Activated T-cell treated with anti-CD3 and anti-CD28 coated beads, Interleukin-2, amount 50 U/mL, for 1 hour (primary cell): ENCODE results near the gene FN3KRP.
"Not testable (repeated sequence)": the region's sequence is repeated elsewhere in the genome, so short reads cannot be mapped to it uniquely, and the experiment has no call there.

Source experiments
- DNase-seq: peaks from one replicate; pipeline ENCODE4 v3.0.0-alpha.2; 2020

FN3KRP gene

DNA sequence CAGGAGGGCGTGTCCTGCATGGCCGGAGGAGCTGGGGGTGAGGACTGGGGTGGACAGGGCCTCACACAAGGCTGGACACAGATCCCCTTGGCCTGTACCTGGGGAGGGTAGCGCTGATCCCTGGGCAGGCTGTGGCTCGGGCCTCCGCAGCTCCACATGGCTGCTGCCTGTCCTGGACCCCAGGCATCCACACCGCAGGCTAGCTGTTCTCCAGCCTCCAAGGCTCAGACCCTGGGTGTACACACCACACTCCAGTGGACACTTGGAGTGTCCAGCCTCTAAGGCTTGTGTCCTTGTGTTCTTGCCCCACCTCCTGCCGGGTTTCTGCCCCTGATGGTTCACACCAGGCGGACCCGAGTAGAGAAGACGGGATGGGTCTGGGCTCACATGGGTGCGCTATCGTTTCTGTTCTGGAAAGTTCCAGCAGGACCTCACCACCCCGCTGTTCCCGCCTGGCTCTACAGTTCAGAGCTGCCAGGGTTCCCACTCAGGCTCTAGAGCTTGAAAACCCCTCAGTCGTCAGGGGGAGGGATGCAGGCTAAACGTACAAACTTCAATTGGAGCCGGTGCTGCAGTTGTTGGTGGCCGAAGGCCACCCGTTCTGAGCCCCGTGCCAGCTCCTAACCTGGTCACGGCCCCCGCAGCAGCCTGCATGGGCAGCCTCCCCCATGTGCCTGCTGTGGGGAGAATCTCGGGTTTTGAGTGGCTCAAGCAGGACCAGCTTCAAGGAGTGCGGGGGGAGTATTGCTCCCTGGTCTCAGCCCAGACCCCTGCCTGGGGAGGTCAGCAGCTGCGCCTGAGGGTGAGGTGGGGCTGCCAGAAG, 6.6 kb upstream of the FN3KRP start:
- no peak for DNase-seq

DNA sequence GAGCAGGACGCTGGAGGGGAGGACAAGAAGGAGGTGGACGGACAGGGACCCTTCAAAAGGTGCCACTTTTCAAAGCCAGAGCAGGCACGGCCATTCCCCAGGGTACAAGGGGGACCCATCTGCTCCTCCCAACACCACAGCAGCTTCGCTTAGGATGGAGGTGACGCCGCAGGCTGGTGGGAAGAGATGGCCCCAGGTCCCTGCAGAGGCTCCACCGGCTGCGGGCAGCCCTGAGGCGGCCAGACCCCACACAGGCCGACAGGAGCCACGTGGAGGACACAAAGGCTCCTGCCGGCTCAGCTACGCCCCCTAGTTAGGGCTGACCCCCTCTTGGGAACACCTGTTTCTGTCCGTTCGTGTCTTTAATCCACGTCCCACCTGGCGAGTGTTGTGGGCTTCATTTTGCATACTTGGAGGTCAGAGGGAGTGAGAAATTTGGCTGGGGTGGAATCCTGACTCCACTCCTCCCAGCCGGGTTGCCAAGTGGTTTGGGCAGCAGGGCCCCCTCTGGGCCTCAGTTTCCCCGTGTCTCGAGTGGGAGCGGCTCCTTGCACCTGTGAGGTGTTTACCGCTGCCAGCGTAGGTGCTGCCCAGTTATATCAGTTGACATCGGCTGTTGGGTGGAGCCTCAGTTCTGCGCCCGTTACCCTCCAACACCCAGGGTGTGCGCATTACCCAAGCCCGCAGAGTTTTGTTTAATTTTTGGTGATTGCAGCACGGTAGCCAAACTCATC, 5.8 kb upstream of the FN3KRP start:
- DNase-seq, result no peak

DNA sequence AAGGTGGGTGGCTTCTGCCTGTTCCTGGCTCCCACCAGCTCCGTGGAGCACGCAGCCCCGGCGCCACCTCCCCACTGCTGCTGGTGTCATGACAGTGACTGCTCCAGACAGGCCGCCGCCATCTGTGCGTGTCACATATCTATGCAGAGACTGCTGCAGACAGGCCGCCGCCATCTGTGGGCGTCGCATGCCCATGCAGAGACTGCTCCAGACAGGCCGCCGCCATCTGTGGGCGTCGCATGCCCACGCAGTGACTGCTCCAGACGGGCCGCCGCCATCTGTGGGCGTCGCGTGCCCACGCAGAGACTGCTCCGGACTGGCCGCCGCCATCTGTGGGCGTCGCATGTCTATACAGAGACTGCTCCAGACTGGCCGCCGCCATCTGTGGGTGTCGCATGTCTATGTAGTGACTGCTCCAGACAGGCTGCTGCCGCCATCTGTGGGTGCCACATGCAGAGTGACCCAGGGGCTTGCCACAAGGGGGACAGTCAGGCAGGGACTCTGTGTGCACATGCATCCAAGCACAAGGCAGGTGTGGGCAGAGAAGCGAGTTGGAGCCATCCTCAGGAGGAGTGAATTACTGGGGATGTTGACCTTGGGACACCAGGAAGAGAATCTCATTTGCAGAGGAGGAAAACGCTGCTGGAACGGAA, 3.3 kb upstream of the FN3KRP start:
- DNase-seq, result no peak

DNA sequence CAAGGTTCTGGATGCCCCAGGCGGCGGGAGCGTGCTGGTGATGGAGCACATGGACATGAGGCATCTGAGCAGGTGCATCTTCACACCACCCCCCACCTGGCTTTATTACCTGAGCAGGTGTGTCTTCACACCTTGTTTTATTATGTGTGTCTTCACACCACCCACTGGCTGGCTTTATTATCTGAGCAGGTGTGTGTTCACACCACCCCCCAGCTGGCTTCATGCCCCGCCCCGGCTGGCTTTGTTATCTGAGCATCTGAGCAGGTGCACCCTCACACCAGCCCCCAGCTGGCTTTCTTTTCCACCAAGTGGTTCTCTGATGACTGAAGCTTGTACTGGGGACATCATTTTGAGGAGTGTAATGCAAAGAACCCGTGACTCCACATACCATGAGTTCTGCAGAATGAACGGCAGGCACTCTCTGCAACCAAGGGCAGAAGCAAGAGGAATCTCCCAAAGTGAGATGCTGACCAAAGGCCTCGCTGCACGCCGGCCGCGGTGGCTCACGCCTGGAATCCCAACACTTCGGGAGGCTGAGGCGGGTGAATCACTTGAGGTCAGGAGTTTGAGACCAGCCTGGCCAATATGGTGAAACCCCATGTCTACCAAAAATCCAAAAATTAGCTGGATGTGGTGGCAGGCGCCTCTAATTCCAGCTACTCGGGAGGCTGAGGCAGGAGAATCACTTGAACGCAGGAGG, 2.6 kb downstream of the FN3KRP start:
- no peak for DNase-seq

DNA sequence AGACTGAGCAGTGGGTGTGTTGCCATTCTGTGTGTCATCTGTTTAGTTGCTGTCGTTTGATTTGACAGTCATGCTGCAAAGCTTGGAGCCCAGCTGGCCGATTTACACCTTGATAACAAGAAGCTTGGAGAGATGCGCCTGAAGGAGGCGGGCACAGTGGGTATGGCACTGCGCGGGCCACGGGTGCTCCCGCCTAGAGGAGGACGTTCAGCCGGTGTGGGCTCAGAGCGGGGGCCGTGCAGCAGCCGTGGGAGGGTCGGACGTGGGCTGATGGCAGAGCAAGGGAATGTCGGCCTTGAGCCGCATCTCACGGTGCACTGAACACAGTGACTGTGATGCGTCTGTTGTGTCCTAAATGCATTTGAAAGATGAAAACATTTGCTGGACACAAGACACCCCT, 3.7 kb downstream of the FN3KRP start:
- DNase-seq, result no peak

DNA sequence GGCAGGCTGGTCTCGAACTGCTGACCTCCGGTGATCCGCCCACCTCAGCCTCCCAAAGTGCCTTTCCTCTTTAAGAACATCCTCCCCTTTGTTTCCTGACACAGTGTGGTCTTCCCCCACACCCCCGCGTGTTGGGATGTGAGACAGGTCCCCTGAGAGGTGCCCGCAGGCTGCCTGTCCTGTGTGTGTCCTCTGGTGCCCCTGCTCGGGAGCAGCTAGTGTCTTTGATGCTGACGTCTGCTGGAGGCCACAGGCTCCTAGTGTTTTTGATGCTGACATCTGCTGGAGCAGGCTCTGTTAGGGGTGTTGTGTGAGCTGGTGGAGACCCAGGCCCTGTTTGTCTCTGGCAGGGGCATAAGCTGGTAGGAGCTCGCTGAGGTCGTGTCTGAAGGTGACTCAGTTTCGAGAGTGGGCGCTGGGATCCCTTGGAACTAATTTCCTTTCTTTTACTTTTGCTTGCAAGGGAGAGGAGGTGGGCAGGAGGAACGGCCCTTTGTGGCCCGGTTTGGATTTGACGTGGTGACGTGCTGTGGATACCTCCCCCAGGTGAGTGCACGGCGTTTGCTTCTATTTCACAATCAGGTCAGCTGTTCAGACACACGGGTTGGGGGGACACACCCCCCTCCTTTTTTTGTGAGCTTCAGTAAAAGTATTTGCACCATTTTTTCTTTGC, 6.0 kb downstream of the FN3KRP start:
- no peak for DNase-seq

DNA sequence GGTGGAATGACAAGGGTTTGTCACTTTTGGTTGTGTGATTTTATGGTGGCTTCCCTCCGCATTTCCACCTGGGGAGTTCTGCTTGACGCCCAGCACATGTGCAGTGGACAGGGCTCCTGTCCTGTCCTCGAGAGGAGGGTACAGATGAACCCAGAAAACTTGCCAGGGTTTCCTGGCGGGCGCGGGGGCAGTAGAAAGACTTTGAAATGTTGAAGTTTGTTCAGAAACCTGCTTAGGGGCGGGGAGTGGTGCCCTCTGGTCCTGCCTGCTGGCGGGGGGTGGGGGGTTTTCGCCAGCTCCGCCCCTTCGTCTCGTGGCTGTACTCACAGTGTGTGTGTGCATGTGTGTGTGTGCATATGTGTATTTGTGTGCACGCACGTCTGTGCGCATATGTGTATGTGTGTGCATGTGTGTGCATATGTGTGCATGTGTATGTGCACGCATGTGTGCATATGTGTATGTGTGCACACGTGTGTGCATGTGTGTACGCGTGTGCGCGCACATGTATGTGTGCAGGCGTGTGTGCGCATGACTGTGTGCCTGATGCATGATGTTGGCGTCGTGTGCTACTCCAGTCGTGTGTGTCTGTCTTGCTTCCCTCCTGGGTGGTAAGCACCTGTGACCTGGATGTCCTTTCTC, 6.8 kb downstream of the FN3KRP start:
- no peak for DNase-seq

DNA sequence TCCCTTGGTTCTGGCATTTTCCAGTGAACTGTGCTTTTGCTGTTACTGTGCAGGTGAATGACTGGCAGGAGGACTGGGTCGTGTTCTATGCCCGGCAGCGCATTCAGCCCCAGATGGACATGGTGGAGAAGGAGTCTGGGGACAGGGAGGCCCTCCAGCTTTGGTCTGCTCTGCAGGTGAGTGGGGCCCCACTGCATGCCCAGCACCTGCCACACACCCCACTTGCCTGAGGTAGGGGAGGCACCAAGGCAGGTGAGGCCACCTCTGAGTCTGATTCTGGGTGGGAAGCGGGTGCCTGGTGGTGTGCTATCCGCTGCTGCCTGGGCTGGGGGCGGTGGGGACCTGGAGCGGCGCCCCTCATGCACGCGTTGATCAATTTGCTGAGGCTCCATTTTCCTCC, 9.9 kb downstream of the FN3KRP start:
- no peak for DNase-seq

DNA sequence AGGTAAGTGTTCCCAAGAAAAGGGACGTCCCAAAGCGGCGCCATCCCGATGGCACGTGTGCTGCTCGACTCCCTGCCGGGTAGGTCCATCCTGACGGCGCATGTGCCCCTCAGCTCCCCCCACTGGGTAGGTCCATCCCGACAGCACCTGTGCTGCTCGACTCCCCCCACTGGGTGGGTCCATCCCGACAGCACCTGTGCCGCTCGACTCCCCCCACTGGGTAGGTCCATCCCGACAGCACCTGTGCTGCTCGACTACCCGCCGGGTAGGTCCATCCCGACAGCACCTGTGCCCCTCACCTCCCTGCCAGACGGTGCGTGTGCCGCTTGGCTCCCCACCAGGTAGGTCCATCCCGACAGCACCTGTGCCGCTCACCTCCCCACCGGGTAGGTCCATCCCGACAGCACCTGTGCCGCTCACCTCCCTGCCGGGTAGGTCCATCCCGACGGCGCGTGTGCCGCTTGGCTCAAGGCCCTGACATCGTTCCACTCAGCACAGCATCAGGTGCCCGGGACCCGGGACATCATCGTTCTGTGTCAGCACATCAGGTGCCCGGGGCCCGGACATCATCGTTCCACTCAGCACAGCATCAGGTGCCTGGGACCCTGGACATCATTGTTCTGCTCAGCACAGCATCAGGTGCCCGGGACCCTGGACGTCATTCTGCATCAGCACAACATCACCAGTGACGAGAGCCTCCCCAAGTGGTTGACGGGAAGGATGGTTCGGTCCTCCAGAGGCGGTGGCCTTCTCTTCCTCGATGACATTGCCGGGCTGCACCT, 13.2 kb downstream of the FN3KRP start:
- no peak for DNase-seq

DNA sequence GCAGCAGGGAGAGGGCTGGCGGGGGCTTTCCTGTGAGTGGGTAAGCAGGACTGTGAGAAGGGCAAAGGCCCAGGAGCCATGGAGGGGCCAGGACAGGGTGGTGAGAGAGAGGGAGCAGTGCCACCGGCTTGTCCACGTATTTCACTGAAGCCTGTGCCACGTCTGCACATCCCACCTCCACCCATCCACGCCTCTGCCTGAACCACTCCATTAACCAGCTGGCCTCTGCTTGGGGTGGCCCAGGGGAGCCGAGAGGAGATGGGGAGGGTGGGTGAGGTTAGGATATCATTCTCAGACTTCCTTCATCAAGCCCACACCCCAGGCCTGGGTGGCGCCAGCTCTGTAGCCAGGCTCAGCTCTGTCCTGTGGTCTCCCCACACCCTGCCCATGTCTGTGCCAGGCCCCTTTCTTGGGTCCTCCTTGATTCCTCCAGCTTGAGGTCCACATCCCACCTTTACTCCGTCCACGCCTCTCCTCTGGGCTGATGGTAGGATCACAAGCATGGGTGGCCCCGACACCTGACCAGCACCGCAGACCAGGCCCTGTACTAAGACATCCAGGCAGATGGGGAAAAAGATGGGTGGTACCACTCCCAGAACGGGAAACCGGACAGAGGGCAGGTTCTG, 15.7 kb downstream of the FN3KRP start:
- DNase-seq, result no peak

DNA sequence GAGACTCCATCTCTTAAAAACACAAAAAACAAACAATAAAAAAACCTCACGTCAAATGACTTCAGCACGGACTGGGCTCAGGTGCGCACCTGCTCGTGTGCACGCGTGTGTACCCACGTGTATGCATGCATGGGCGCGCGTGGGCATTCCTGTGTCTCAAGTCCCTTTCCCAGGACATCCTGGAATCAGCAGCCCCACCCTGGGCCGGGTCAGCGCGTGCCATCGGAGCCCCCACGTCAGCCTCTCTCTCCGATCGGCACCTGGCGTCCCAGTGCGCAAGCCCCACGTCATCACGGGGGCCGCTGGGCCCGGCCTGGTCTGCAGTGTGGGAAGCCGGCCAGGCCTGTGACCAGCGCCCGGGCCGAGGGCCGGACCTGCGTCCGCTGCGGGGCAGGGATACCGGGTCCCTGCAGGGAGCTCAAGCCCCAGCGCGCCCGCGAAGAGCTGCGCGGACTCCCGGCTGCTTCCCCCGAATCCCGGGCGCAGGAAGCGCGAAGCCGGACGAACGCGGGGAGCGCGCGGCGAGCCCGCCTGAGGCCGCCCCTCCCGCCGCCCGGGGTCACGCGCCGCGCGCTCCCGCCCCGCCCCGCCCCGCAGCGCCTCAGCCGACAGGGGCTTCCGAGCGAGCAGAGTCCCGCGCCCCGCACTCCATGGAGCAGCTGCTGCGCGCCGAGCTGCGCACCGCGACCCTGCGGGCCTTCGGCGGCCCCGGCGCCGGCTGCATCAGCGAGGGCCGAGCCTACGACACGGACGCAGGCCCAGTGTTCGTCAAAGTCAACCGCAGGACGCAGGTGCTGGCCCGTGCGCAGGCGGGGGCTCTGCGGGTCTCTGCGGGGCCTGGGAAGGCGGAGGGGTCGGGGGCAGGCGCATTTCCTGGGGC, 18.7 kb downstream of the FN3KRP start, which contains the start of gene FN3K:
Gene FN3K, plus strand, starts transcription at position 629 of the 880 bp plus-strand sequence. Its CDS starts 22 bp downstream, at position 651.
- DNase-seq, result peak; percentile 52

DNA sequence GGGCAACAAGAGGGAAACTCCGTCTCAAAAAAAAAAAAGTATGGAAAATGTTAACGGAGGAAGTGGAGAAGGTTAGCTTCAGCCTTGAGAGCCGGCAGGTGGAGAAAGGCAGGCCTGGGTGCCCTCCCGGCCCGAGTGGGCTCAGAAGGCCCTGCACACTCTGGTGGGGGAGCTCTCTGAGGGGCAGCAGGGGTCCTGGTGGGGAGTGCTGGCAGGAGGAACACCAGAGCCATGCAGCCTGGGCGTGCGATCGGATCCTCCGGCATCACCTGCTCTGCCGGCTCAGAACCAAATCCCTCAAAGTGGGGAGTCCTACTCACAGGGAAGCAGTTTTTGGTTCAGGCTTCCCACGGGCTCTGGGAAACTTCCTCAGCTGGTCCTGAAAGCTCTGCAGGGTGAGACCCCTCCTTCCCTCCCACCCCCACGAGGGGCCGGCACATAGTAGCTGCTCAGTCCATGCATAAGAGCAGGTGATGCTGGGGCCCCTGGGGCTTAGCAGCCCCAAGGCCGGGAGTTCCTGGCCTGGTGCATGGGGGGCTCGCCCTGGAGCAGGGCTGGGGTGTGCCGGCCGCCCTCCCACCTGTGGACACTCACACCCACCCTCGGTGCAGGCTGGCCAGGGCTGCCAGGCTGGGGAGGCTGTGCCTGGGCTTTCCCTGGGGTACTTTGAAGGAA, 20.1 kb downstream of the FN3KRP start:
- no peak for DNase-seq

DNA sequence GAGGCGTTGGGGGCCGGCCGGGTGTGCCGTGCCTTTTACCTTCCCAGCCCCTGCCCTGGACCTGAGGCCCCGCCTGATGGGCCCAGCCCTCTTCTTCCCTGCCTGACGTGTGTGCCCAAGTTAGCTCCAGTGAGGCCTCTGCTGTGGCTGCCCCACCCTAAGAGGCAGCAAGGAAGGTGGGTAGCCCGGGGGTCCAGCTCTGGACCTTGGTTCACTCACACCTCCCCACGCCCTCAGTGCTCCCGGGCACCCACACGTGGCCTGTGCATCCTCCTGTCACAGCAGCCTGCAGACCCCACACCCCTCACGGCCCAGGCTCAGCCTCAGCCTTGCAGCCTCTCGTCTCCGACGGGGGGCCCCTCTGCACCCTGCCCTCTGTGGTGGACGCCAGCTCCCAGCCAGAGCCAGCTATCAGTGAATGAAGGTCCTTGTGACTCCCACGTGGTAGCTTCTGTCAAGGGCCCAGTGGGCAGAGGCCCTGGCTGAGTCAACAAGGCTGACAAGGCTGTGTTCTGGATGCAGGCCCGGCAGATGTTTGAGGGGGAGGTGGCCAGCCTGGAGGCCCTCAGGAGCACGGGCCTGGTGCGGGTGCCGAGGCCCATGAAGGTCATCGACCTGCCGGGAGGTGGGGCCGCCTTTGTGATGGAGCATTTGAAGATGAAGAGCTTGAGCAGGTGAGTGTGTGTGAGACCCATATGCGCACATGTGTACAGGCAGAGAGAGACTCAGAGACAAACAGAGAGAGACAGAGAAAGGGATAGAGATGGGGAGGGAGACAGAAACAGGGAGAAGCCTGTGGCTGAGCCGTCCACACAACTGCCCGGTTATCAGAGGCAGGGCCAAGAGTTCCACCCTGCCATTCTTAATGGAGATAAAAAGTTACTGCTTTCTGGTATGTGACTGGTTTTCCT, 21.7 kb downstream of the FN3KRP start:
- no peak for DNase-seq

DNA sequence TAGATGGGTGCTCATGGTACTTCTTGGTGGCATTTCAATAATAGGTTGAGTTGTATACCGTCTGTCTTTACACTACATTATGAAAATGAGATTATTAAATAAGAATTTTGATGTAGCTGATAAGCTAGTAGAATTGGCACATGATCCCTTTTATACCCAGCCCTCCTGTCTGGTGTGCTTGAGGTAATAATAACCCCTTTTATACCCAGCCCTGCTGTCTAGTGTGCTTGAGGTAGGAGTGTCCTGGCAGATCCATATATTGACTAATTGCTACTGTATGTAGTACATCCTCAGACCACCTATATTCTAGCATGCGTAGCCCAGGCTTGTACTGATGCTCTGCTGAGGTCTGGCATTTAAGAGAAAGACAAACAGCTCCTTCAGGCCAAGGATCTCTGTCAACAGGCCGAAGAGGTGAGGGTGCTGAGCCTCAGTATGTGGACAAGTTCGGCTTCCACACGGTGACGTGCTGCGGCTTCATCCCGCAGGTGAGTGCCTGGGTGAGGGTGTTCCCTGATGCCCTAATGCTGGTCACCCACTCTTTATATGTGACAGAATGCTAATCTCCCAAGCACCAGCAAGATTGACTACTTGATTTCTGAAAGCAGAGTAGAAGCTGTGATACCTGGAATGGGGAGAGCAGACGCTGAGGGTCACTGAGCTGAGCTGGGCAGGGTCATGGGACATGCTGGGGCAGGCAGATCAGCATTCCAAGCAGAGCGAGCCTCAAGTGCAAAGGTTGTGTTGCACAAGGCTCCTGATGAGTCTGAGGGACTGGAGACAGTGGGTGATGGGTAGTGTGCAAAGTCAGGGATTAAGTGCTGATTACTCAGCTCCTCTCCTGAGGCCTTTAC, 24.6 kb downstream of the FN3KRP start:
- no peak for DNase-seq

DNA sequence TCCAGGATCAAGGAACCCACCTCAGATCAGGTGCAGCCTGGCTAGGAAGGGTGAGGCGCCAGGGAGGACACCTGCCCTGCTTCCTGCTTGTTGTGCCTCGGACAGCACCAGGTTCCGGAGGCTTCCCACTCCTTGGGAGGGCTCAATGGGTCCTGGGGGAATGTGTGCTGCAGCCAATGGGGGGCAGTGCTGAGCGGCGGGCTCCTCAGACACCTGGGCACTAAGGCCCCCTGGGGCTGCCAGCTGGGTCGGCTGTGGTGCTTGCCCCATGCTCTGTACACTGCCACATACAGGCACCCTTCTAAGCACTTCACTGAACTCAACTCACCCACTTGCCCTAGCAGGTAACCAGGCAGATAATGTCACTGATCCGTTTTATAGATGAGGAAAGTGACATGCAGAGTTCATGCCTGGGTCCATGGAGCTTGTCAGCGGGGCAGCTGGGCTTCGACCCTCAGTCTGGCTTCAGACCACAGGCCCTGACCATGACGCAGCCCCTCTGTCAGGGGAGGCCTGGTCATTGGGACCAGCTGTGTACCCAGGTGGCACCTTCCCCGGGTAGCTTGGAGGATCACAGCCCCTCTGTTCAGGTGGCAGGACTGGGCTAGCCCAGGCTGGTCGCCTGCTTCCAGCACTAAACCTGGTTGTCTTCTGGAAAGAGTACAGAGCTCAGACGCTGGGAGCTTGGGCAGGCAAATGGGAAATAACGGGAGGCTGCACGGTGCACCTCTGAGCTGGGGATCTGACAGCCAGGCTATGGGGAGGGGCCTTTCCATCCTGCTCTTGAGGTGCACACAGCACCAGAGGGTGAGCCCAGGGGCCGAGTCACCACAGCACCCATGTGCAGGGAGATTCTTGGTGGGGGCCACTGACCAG, 27.1 kb downstream of the FN3KRP start:
- no peak for DNase-seq

DNA sequence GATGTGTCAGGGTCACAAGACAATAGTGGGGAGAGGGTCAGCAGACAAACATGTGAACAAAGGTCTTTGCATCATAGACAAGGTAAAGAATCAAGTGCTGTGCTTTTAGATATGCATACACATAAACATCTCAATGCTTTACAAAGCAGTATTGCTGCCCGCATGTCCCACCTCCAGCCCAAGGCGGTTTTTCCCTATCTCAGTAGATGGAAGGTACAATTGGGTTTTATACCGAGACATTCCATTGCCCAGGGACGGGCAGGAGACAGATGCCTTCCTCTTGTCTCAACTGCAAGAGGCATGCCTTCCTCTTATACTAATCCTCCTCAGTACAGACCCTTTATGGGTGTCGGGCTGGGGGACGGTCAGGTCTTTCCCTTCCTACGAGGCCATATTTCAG, 28.2 kb downstream of the FN3KRP start:
- not testable (repeated sequence) for DNase-seq
